Fibroblast of lung (primary cell): Measurements from ENCODE around the gene SDF2L1. TPM values are rescaled to one million over a fixed set of nuclear protein-coding genes. Genes with fewer than 3 reads are reported as not detected.
A peak's percentile ranks its signal among the peaks of the same experiment; 100 is the strongest.
"Not testable (repeated sequence)": the region's sequence is repeated elsewhere in the genome, so short reads cannot be mapped to it uniquely, and the experiment has no call there.

Experiments
- DNase-seq, 2 donors: peaks; one replicate each; pipeline versions ENCODE4 v3.0.0 to v3.0.0-alpha.2; 2010; ENCODE audit warnings: low read depth in 2 of 2
- H2AFZ ChIP-seq: 2 replicates; pipeline ENCODE4 v1.5.1; 2012; ENCODE audit warnings: low read length, control low read depth, inconsistent platforms
- H3K27ac ChIP-seq: 2 replicates; pipeline ENCODE4 v1.5.1; 2011; ENCODE audit warnings: low read length, control low read depth; ENCODE audit not compliant: insufficient read depth
- H3K27me3 ChIP-seq: 2 replicates; pipeline ENCODE4 v1.5.1; 2011; ENCODE audit warnings: mild to moderate bottlenecking, low read length; ENCODE audit not compliant: control insufficient read depth, insufficient read depth
- H3K36me3 ChIP-seq: 2 replicates; pipeline ENCODE4 v1.5.1; 2011; ENCODE audit warnings: low read length; ENCODE audit not compliant: control insufficient read depth, insufficient read depth
- H3K4me1 ChIP-seq: 2 replicates; pipeline ENCODE4 v1.5.1; 2011; ENCODE audit warnings: low read length; ENCODE audit not compliant: control insufficient read depth, insufficient read depth; ENCODE audit errors: extremely low read depth
- H3K4me2 ChIP-seq: 2 replicates; pipeline ENCODE4 v1.5.1; 2011; ENCODE audit warnings: low read length, control low read depth; ENCODE audit not compliant: insufficient read depth; ENCODE audit errors: extremely low read depth
- H3K4me3 ChIP-seq, 4 experiments: fragments of 200-600 bp in 1 of 4; sonication (generic) in 1 of 4; replicated peaks in 1 of 4; 2 replicates each; pipeline ENCODE4 v1.5.1; 2011 to 2016; ENCODE audit warnings: low read length in 4 of 4, low read depth in 3 of 4, mild to moderate bottlenecking in 3 of 4, control low read depth in 2 of 4, inconsistent platforms in 1 of 4, mixed read lengths in 1 of 4; ENCODE audit not compliant: insufficient read depth in 1 of 4; ENCODE audit errors: control extremely low read depth in 1 of 4
- H3K79me2 ChIP-seq: 2 replicates; pipeline ENCODE4 v1.5.1; 2012; ENCODE audit warnings: mild to moderate bottlenecking, low read length, inconsistent platforms; ENCODE audit not compliant: control insufficient read depth, insufficient read depth
- H3K9ac ChIP-seq: 2 replicates; pipeline ENCODE4 v1.5.1; 2011; ENCODE audit warnings: mild to moderate bottlenecking, low read length, control low read depth; ENCODE audit not compliant: insufficient read depth
- H3K9me3 ChIP-seq: 2 replicates; pipeline ENCODE4 v1.5.1; 2012; ENCODE audit warnings: low read depth, low read length; ENCODE audit not compliant: control insufficient read depth, insufficient read depth
- H4K20me1 ChIP-seq: 2 replicates; pipeline ENCODE4 v1.5.1; 2011; ENCODE audit warnings: low read length; ENCODE audit not compliant: control insufficient read depth, insufficient read depth; ENCODE audit errors: extremely low read depth
- CTCF ChIP-seq, 2 donors: IDR thresholded peaks in 1 of 2; conservative IDR thresholded peaks in 1 of 2; 1 replicate in 1 of 2; 2 replicates in 1 of 2; pipeline ENCODE4 v1.5.1; 2011 to 2012; ENCODE audit warnings: low read length in 2 of 2, control low read depth in 1 of 2, inconsistent platforms in 1 of 2, low read depth in 1 of 2, mild to moderate bottlenecking in 1 of 2
- EZH2 ChIP-seq: IDR thresholded peaks from 2 replicates; pipeline ENCODE4 v1.5.1; 2012; ENCODE audit warnings: low read length, control low read depth, mild to moderate bottlenecking; ENCODE audit errors: missing control alignments
- polyA plus RNA-seq, 2 donors: library from polyadenylated mRNA; depleted of rRNA in 1 of 2; stranded (reverse) in 1 of 2; unstranded in 1 of 2; fragments of >200 nt; gene quantifications; 2 replicates each; pipeline ENCODE4 v1.2.1, GENCODE V29; 2011 to 2012; ENCODE audit warnings: missing spikeins in 1 of 2
- total RNA-seq: library from RNA; depleted of rRNA; stranded (reverse); fragments of >200 nt; gene quantifications from 2 replicates; pipeline ENCODE4 v1.2.1, GENCODE V29; 2014

Gene SDF2L1
- total and polyA plus RNA-seq, 2 donors (not counting 1 experiment from before 2014, with no cell fraction given), result 12.0 to 13.2 TPM

DNA sequence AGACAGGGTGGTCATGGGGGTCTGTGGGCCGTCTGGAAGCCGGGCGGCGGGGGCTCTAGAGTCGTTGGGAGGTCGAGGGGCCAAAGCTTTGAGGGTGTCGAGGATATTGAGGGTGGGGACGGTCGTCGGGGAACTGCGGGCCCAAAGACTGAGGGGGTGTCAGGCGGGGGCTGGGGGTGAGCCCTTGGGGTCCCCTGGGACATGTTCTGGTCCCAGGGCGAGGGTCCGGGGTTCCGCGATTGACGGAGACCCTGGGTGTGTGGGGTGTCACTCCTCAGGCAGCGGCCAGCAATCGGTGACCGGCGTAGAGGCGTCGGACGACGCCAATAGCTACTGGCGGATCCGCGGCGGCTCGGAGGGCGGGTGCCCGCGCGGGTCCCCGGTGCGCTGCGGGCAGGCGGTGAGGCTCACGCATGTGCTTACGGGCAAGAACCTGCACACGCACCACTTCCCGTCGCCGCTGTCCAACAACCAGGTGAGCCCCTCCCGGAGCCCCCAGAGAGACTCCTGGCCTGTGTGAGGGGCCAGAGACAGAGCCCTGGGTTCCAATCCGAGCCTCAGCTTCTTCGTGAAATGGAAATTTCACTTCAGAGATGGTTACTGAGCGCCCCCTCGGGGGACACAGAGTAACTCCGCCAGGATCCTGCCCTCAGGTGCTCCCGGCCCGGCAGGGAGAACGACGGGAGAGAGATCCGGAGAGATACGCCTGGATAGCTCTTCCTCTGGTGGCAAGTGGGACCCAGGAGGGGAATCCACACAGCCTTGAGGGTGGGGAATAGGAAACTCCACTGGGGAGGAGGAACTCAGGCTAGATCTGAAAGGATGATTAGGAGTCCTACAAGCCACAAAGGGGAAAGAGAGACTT, 714 bp downstream of the SDF2L1 start:
- TF ChIP-seq EZH2 (no peak), CTCF (conservative IDR thresholded peaks at IDR 0.05 in 1 of 2, IDR thresholded peaks at IDR 0.05 in 1 of 2; ENCODE audit: low read depth in 1 of 2, low read length in 2 of 2) (peak; percentile 57 to 58)

DNA sequence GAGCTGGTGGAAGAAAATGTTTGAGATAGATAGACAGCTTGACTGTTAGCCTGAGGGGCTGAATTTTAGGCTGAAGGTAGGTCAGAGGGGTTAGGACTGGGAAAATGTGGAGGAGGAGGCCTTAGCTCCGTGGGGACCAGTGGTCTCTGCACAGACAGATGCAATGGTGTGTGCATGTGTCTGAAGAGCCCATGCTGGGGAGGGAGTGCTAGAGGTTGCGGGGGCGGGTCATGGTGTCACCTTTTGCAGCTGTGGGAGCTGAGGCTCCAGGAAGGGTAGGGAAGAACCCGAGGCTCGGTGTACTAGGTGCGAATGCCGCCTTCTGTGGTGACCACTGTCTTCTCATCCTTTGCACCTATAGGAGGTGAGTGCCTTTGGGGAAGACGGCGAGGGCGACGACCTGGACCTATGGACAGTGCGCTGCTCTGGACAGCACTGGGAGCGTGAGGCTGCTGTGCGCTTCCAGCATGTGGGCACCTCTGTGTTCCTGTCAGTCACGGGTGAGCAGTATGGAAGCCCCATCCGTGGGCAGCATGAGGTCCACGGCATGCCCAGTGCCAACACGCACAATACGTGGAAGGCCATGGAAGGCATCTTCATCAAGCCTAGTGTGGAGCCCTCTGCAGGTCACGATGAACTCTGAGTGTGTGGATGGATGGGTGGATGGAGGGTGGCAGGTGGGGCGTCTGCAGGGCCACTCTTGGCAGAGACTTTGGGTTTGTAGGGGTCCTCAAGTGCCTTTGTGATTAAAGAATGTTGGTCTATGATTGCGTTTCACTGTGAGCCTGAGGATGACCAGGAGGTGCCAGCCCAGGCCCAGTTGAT, 1.6 kb downstream of the SDF2L1 start:
- TF ChIP-seq CTCF (conservative IDR thresholded peaks at IDR 0.05 in 1 of 2, IDR thresholded peaks at IDR 0.05 in 1 of 2; ENCODE audit: low read depth in 1 of 2, low read length in 2 of 2), result no peak
- TF ChIP-seq EZH2, result no peak
- no peaks in the 10 kb centered on the region for H3K27me3 ChIP-seq
- no peaks in the 10 kb centered on the region for H3K9me3 ChIP-seq
- no peak overlapping the region for H3K27ac ChIP-seq
- peaks cover 5% of the 10 kb centered on the region for H3K79me2 ChIP-seq
- peaks cover 9% of the 10 kb centered on the region for H3K36me3 ChIP-seq
- DNase-seq, result no peak
- H3K4me3 ChIP-seq, result peak overlapping the region in 3 of 4 experiments; percentile 64 to 89 (median 77)
- peak overlapping the region; percentile 84 for H3K4me2 ChIP-seq
- H4K20me1 ChIP-seq, result no peaks in the 10 kb centered on the region
- peaks cover 6% of the 10 kb centered on the region for H3K4me1 ChIP-seq
- H3K9ac ChIP-seq, result no peak overlapping the region
- no peak overlapping the region for H2AFZ ChIP-seq

More for the DNA sequence above, 714 bp downstream of the SDF2L1 start:
- Histone ChIP-seq H3K4me2 (peak overlapping the region; percentile 84), H3K27me3 (no peaks in the 10 kb centered on the region), H3K27ac (peak overlapping the region; percentile 80), H2AFZ (peak overlapping the region; percentile 39), H3K9ac (peak overlapping the region; percentile 86), H3K79me2 (peaks cover 5% of the 10 kb centered on the region), H3K4me3 (peak overlapping the region; percentile 59 to 89 (median 70)), H4K20me1 (no peaks in the 10 kb centered on the region), H3K9me3 (no peaks in the 10 kb centered on the region), H3K36me3 (peaks cover 9% of the 10 kb centered on the region), H3K4me1 (peaks cover 6% of the 10 kb centered on the region)
- peak; percentile 37 to 41 for DNase-seq

GRCh38 chr22:21645513-21645912, 3.4 kb downstream of the SDF2L1 start:
- H3K4me1 ChIP-seq, H3K9me3 ChIP-seq, H3K79me2 ChIP-seq, H3K4me3 ChIP-seq, DNase-seq, H3K4me2 ChIP-seq, H3K27me3 ChIP-seq, H3K9ac ChIP-seq, H2AFZ ChIP-seq, H3K27ac ChIP-seq, H4K20me1 ChIP-seq: not testable (repeated sequence)
- H3K36me3 ChIP-seq, result peaks cover 12% of the 10 kb centered on the region
